GM21786 (cell line): ENCODE results near the gene SEPTIN3.
"Not testable (repeated sequence)": the region's sequence is repeated elsewhere in the genome, so short reads cannot be mapped to it uniquely, and the experiment has no call there.

Source experiments
- ATAC-seq: cut with Tn5 transposase; IDR thresholded peaks from one replicate; pipeline ENCODE4 v1.9.1; 2021; ENCODE audit not compliant: unreplicated experiment

The SEPTIN3 gene

GRCh38 chr22:41939981-41940831, 29.0 kb upstream of the SEPTIN3 start:
- ATAC-seq, result peak; percentile 48

- ATAC-seq, result no peak
These were observed 28.1 kb upstream of the SEPTIN3 start for GRCh38 chr22:41940832-41941765.

DNA sequence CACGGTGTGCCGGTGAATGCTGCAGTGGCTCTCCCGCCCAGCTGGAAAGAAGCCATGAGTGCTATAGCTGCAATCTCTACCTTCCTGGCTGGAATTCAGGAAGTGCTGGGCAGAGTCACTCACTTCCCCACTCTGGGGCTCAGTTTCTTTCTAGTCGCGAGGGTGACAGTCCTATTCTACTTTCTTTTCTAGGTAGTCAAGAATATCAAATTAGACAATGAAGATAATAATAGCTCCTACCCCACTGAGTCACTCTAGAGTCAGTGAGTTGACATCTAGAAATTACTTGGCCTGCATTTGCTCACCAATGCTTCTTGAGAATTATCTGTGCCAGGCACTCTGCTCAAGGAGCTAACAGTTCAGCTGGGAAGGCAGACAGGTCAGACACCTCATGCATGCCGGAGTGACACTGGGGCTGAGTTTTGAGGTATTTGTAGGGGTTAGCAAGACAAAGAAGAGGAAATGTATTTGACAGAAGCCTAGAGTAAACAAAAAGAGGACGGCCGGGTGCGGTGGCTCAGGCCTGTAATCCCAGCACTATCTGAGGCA, 25.5 kb upstream of the SEPTIN3 start:
- ATAC-seq, result no peak

- peak; percentile 78 for ATAC-seq
These were observed 22.4 kb upstream of the SEPTIN3 start, which contains the start of gene CENPM for GRCh38 chr22:41946629-41947423. TSS of gene CENPM (minus strand) at chr22:41947152. CDS start at chr22:41947076, 76 bp downstream.

GRCh38 chr22:41947424-41948080, 21.7 kb upstream of the SEPTIN3 start:
- ATAC-seq, result no peak

- ATAC-seq, result no peak
These were observed 21.1 kb upstream of the SEPTIN3 start for GRCh38 chr22:41948142-41948541.

DNA sequence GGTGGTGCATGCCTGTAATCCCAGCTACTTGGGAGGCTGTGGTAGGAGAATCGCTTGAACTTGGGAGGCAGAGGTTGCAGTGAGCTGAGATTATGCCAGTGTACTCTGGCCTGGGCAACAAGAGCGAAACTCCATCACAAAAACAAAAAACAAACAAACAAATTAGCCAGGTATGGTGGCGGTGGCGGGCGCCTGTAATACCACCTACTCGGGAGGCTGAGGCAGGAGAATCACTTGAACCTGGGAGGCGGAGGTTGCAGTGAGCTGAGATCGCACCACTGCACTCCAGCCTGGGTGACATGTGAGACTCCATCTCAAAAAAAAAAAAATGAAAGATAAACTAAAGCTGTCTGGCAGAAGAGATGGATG, 20.3 kb upstream of the SEPTIN3 start:
- ATAC-seq, result not testable (repeated sequence)

DNA sequence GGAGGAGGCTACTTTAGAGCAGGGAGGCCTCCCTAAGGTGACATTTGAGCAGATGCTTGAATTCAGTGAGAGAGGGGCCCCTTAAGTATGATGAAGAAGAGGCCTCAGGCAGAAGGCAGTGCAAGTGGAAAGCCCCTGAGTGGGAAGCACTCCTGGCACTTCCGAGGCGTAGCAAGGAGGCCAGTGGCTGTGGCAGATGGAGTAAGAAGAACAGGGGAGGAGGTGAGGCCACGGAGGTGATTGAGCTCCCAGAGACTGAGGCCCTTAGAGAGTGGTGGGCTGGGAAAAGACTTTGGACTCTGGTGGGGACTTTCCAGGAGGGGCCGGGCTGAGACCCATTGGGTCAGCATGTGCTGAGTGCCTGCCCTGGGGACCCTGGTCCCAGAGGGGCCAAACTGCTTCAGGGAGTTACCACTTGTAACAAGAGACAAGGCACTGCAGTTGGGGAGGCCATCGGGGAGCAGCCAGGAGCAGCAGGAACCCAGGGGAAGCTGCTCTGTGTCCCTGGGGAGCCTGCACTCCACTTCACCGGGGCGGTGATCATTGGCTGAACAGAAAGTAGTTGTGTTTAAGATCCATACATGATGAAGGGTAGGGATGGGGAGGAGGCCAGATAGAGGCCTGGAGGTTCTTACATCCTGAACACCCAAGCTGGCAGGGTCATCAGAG, 19.8 kb upstream of the SEPTIN3 start:
- no peak for ATAC-seq

GRCh38 chr22:41951898-41952474, 17.3 kb upstream of the SEPTIN3 start, which contains the start of gene SMIM45:
TSS of gene SMIM45 (plus strand) at chr22:41952150.
- no peak for ATAC-seq

GRCh38 chr22:41952713-41953112, 16.5 kb upstream of the SEPTIN3 start:
- ATAC-seq, result no peak

DNA sequence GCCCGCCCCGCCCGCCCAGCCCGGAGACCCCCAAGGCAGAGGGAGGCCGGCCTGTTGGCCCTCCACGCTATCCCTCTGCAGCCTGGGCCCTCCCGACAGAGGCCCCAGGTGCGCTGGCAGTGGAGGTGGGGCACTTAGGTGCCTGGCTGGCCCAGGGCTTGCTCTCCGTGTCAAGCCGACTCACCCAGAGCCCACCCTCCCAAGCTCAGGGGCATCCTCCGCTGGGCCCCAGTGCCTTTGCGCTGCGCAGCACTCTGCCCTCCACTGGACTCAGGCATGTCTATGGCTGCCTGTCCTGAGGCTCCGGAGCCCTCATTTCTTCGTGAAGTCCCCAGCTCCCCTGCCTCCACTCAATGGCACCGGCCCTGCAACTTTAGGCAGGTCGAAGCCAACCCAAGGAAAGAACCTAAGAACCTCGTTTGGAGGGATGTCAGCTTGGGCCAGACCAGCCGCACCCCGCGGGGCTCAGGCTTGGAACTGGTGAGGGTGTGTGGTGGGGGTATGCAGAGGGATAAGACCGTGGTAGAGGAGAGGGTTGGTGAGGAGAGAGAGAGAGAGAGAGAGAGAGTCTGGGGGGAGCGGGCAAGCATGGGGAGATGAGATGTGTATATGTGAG, 11.2 kb upstream of the SEPTIN3 start:
- ATAC-seq, result no peak

GRCh38 chr22:41963453-41964111, 5.7 kb upstream of the SEPTIN3 start:
- no peak for ATAC-seq

DNA sequence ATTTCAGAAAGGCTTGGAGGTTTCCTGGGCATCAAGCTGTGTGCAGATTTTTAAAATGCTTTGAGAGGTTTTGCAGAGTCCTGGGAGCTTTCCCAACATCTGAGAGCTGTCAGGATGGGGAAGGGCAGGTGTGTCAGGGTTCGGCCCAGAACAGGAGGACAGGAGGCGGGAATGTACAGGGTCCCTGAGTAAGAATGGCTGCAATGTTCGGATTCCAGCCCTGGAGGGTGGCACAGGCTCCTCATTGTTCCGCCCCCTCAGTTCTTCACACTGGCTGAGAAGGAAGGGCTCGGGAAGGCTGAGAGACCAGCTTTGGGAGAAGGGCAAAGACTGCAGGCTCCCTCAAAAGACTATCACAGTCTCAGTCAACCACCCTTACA, 5.1 kb upstream of the SEPTIN3 start:
- ATAC-seq, result no peak

- ATAC-seq, result no peak
These were observed 3.0 kb upstream of the SEPTIN3 start for GRCh38 chr22:41966225-41966606.

DNA sequence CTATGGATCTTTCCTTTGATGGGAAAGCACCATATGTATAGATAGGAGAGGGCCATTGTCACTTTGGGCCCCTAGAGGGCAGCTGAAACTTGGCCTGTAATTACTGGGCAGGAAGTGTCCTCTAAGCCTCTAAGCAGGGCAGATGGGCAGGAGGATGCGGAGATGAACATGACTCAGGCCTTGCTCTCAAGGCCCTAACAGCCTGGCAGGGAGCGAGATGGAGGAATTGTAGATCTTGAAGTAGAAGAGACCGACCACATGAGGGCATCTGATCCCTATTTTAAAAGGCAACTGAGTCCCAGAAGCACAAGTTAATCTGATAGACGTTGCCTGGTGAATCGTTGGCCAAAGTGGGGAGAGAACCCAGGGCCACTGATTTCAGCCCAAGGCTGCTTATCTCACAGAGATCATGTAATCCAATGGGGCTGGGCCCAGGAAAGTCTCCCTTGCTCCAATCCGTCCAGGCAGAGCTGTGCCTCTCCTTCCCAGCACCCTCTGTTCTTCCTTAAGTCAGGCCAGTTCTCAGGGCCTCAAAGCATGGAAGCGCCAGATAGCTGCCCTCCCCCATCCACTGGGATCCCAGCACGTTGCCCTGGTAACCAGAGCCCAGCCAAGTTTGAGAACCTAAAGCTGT, 2.5 kb upstream of the SEPTIN3 start:
- ATAC-seq, result no peak

DNA sequence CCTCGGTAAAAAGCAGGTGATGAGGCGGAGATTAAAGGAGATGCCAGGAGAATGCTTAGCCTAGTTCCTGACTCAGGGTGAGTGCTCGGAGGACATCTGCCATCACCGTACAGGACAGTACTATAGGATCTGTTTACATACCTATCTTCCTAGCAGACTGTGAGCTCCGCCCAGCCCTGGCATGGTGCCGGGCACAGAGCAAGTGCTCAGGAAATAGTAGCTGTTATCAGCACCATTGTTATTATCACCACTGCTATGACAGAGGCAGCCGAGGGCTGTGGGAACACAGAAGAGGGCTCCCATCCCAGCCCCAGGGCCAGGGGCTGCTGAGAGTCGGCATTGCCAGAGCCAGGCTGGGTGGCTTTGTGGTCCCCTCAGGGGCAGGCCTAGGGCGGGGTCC, 642 bp upstream of the SEPTIN3 start:
- no peak for ATAC-seq

GRCh38 chr22:41970601-41971000, 1.4 kb downstream of the SEPTIN3 start:
- no peak for ATAC-seq

DNA sequence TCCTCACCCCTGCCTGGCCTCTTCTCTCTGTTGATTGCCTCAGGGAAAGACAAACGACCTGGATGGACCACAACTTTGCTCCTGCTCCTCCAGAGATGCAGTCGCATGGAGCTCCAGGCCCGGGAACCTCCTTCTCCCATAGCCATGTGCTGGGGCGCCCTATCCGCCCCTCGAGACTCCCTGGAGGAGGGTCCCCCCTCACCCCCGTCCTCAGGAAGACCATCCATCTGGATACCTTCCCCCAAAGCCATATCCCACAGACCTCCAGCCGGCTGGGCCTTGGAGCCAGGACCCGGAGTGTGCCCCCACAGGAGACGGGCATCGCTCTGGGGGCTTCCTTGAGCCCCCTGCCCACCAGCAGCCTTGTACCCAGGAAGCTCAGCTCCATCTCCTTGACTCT, 2.2 kb downstream of the SEPTIN3 start:
- no peak for ATAC-seq
